ENCODE results near the gene HRH3.

HRH3 gene

GRCh38 chr20:62219101-62219991, 732 bp downstream of the HRH3 start:
- TF ChIP-seq, protein P1, sequence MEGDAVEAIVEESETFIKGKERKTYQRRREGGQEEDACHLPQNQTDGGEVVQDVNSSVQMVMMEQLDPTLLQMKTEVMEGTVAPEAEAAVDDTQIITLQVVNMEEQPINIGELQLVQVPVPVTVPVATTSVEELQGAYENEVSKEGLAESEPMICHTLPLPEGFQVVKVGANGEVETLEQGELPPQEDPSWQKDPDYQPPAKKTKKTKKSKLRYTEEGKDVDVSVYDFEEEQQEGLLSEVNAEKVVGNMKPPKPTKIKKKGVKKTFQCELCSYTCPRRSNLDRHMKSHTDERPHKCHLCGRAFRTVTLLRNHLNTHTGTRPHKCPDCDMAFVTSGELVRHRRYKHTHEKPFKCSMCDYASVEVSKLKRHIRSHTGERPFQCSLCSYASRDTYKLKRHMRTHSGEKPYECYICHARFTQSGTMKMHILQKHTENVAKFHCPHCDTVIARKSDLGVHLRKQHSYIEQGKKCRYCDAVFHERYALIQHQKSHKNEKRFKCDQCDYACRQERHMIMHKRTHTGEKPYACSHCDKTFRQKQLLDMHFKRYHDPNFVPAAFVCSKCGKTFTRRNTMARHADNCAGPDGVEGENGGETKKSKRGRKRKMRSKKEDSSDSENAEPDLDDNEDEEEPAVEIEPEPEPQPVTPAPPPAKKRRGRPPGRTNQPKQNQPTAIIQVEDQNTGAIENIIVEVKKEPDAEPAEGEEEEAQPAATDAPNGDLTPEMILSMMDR (IDR thresholded peaks at IDR 0.05; ENCODE audit: extremely low read depth, missing control alignments), result no peak
- peak; percentile 41 for DNase-seq (ENCODE audit: low spot score)

DNA sequence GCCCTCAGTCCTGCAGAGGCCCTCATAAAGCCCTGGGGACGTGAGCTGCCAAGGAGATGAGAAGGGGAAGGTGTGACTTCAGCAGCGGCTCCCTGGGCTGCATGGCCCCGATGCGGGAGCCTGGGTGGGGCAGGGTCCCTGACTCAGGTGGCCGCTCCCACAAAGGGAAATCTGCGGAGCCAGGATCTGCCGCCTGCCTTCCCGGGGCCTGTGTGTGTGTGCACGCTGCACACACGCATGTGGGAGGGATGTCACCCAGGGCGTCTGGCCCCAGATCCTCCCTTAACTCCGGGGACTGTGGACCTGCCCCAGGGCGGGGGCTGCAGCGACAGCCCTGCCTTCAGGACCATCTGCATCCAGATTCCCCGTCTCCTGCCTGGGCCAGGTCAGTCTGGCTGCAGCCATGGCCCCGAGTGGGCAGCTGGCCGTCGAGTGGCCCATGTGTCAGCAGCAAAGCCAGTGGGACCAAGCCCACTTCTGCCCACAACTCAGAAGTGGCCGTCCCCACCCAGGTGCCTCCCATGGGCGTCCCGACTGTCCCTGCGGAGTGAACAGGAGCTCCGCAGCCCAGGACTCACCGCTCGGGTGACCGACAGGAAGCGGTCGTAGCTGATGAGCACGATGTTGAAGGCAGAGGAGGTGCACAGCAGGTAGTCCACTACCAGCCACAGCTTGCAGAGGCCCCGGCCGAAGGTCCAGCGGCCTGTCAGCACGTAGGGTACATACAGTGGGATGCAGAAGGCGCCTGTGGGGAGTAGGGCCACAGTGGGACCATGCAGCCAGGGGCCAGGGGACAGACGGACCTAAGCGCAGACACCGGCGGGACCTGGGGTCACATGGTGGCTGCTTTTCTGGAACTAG, 1.9 kb downstream of the HRH3 start:
- TF ChIP-seq, protein P1 (IDR thresholded peaks at IDR 0.05; ENCODE audit: extremely low read depth, missing control alignments), result no peak

DNA sequence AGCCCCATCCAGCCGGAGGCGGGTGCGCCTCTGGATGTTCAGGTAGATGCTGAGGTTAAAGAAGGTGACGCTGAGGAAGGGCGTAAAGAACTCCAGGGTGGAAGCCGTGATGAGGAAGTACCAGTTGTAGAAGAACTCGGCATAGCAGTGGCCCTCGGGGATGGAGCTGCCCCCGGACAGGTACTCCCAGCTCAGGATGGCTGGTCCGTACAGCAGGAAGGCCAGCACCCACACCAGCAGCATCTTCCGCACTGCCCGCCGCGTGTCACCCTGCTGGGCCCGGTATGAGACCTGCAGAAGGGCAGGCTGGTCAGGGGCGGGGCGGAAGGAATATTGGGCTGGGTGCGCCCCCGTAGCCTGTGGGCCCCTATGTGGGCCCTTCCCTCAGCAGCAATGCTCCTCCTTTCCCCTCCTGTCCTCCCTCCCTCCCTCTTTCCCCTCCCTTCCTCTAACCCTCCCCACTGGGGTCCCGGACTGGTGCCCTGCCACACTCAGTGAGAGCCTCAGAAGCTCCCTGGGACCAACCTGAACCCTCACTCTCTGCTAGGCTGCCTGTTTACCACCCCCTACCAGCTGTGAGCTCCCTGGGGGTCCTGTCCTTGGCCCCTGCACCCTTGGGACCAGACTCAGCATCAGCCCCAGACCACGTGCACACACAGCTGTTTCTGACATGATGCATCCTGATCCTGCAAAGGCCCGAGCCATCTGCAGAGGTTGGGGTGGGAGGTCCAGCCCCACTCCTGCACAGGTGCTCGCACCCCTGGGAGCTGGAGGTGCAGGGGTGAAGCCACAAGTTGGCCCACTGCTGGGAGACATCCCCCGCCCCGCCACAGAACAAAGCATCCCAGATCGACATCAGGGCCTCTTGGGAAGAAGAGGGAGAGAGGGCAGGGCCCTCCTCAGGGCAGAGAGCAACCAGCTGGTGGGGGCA, 3.2 kb downstream of the HRH3 start:
- TF ChIP-seq, protein P1 (IDR thresholded peaks at IDR 0.05; ENCODE audit: extremely low read depth, missing control alignments), result no peak
- DNase-seq (ENCODE audit: low spot score), result no peak

More for the DNA sequence above, 1.9 kb downstream of the HRH3 start:
- no peak for DNase-seq (ENCODE audit: low spot score)

- no peak for DNase-seq (ENCODE audit: low spot score)
- TF ChIP-seq, protein P1 (IDR thresholded peaks at IDR 0.05; ENCODE audit: extremely low read depth, missing control alignments), result no peak
Measured at GRCh38 chr20:62215991-62216635, 4.0 kb downstream of the HRH3 start.

DNA sequence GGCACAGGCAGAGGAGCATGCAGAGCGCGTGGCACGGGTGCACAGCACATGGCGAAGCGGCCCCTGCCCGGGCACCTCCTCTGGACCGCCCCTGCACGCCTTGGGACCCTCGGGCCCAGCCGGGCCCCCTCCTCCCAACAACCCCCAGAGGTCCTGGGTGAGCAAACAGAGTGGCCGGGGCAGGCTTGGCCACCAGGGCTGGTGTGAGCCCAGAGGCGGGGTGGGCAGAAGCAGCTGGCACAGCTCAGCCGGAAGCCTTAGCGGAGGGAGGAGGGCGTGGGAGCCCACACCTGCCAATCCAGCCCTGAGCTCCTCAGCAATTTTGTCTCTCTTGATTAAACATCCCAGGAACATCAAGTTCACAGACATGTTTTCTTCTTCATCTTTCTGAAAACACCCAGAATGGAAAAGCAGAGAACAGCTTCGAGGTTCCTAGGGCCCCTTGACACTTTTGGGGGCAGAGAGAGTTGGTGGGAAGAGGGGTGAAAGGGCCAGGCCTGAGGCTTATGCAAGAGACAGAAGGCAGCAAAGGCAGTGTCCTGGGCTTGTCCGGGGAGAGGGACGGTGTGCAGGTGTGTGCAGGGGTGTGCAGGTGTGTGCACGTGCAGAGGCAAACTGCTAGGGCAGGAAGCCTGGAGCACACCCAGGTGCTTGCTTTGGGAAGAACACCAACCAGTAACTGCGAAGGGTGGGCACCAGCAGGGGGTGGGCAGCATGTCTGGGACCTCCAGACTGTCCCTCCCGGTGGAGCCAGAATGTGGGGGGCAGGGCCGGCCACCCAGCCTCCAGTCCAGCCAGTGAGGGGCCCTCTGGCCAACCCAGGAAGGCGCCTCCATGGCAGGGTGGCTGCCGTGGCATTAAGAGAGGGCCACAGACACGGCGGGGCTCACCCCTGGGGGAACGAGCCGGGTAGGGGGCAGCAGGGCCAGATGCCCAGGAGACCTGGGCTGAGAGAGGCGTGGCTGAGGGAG, 4.8 kb downstream of the HRH3 start:
- TF ChIP-seq, protein P1 (IDR thresholded peaks at IDR 0.05; ENCODE audit: extremely low read depth, missing control alignments), result no peak
- DNase-seq (ENCODE audit: low spot score), result no peak

- TF ChIP-seq, protein P1 (IDR thresholded peaks at IDR 0.05; ENCODE audit: extremely low read depth, missing control alignments), result no peak
- DNase-seq (ENCODE audit: low spot score), result no peak
Measured at GRCh38 chr20:62214067-62214466, 6.0 kb downstream of the HRH3 start.
